ENCODE data around the gene GPBP1. TPM values are rescaled to one million over a fixed set of nuclear protein-coding genes. Genes with fewer than 3 reads are reported as not detected.
"Not testable (repeated sequence)": the region's sequence is repeated elsewhere in the genome, so short reads cannot be mapped to it uniquely, and the experiment has no call there.

Gene GPBP1
- 100 to 1,000 TPM in 1 of 2 experiments, 10 to 100 TPM in 1; 91.8 to 116 TPM for total RNA-seq

DNA sequence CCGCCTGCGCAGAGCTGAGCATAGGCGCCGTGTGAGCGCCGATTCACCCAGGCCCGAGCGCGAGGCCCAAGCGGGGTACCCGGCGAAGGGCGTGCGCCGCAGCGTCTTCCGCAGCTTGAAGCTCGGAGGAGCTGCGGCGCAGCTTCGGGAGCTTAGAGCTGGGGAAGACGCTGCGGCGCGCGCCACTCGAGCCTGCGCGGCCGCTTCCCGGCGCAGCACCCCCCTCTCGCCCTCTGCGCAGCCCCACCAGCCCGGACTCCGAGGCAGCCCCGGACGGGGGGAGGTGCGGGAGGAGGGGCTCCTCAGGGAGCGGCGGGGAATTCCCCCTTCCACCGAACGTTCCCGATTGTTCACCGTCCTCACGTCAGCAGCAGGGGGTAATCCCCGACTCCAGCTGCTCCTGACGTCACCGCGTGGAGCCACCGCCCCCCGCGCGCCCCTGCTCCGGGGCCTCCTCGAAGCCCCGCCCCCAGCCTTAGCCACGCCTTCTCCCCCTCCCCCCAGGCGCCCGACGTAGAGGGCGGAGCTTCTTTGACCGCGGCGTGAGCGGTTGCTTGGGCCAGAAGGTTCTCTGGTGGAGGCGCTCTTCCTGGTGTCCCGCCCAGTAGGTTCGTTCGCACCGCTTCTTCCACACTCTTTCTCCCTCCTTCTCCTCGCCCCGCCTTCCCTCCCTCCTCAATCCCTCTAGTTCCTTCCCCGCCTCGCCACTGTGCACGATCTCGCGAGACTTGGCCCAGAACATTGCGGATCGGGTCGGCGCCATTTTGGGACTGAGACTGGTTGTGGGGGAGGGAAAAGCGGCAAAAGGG, at the start of gene GPBP1:
TSS of gene GPBP1 (plus strand) at position 741 of the 809 bp plus-strand sequence. CDS start 40,072 bp downstream, outside the sequence.
- POLR2A ChIA-PET: interaction anchor here (0.7 to 1.1 kb wide), 7 partner anchors 9 to 264 kb away, joined by 3 to 10 read pairs (median 3); partner anchors contain the start of gene SETD9
- peak within 1 kb of the TSS; percentile 83 for H3K4me3 Mint-ChIP-seq
- H3K27ac Mint-ChIP-seq: peak within 1 kb of the TSS; percentile 93
- peaks cover 22% of the 10 kb centered on the region for H3K4me1 Mint-ChIP-seq
- CTCF ChIA-PET: interaction anchor here (0.6 to 1.4 kb wide), 6 partner anchors 10 to 277 kb away, joined by 3 to 6 read pairs (median 4); no protein-coding TSS in a partner anchor
- no peaks in the 10 kb centered on the region for H3K27me3 Mint-ChIP-seq
- ATAC-seq (peak; percentile 78), DNase-seq (peak; percentile 99)
- peaks cover 32% of the 10 kb centered on the region for H3K36me3 Mint-ChIP-seq (ENCODE audit: low read depth)
- H3K9me3 Mint-ChIP-seq (ENCODE audit: low read depth): no peaks in the 10 kb centered on the region
- intact Hi-C loops (cut with DNase I, micrococcal nuclease): loop anchor here (1.0 to 10.0 kb wide), 17 partner anchors 15 to 1865 kb away; partner anchors contain the start of genes IL6ST (in 2 of the 2), PLK2 (in 2 of the 2), SETD9 (in 2 of the 2) and MIER3 (in 1 of the 2)

- Mint-ChIP-seq H3K27me3 (no peaks in the 10 kb centered on the region), H3K4me3 (no peak overlapping the region), H3K36me3 (ENCODE audit: low read depth) (no peaks in the 10 kb centered on the region), H3K9me3 (ENCODE audit: low read depth) (no peaks in the 10 kb centered on the region), H3K4me1 (no peaks in the 10 kb centered on the region), H3K27ac (no peak overlapping the region)
- DNase-seq: no peak
- POLR2A ChIA-PET: no interaction called here
- intact Hi-C loops (cut with DNase I, micrococcal nuclease): no loop called here
- CTCF ChIA-PET: no interaction called here
- no peak for ATAC-seq
Measured at GRCh38 chr5:57128325-57128724, 45.5 kb upstream of the GPBP1 start.

DNA sequence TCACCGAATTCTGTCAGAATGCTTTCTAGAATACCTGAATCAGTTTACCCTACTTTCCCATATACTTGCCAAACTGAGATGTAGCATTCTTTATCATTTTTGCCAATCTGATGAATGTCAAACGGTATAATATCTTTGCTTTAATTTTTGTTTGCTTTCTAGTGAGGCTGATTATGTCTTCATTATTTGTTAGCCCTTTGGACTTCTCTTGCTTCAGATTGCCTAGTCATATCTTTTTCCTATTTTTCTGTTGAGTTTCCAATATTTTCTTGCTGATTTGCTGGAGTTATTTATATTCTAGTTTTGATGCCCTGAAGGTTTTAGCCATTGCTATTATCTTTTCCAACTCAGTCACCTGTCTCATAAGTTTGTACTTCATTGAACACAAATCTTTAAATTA, 40.3 kb upstream of the GPBP1 start:
- DNase-seq (no peak), ATAC-seq (no peak)
- intact Hi-C loops (cut with DNase I, micrococcal nuclease): no loop called here
- Mint-ChIP-seq H3K4me3 (no peak overlapping the region), H3K9me3 (ENCODE audit: low read depth) (no peaks in the 10 kb centered on the region), H3K36me3 (ENCODE audit: low read depth) (no peaks in the 10 kb centered on the region), H3K27ac (no peak overlapping the region), H3K27me3 (no peaks in the 10 kb centered on the region), H3K4me1 (no peaks in the 10 kb centered on the region)
- ChIA-PET CTCF (no interaction called here), POLR2A (no interaction called here)

GRCh38 chr5:57137401-57137800, 36.5 kb upstream of the GPBP1 start:
- no peaks in the 10 kb centered on the region for H3K9me3 Mint-ChIP-seq (ENCODE audit: low read depth)
- no peaks in the 10 kb centered on the region for H3K36me3 Mint-ChIP-seq (ENCODE audit: low read depth)
- intact Hi-C loops (cut with DNase I, micrococcal nuclease): loop anchor here in 1 of 2 experiments (5.0 kb wide), 1 partner anchor 865 kb away; no protein-coding TSS in a partner anchor
- DNase-seq (no peak), ATAC-seq (no peak)
- ChIA-PET POLR2A (no interaction called here), CTCF (interaction anchor here (0.6 to 3.6 kb wide), 12 partner anchors 11 to 268 kb away, joined by 3 to 30 read pairs (median 4); no protein-coding TSS in a partner anchor)
- no peaks in the 10 kb centered on the region for H3K27me3 Mint-ChIP-seq
- H3K27ac Mint-ChIP-seq: no peak overlapping the region
- no peak overlapping the region for H3K4me3 Mint-ChIP-seq
- no peaks in the 10 kb centered on the region for H3K4me1 Mint-ChIP-seq

GRCh38 chr5:57152316-57152715, 21.5 kb upstream of the GPBP1 start:
- no peak for ATAC-seq
- H3K9me3 Mint-ChIP-seq (ENCODE audit: low read depth): peaks cover 2% of the 10 kb centered on the region
- no peak for DNase-seq
- no peaks in the 10 kb centered on the region for H3K27me3 Mint-ChIP-seq
- no peak overlapping the region for H3K27ac Mint-ChIP-seq
- ChIA-PET CTCF (interaction anchor here (1.0 kb wide), 1 partner anchor 1308 kb away, joined by 3 read pairs; no protein-coding TSS in a partner anchor), POLR2A (no interaction called here)
- intact Hi-C loops (cut with DNase I, micrococcal nuclease): no loop called here
- no peak overlapping the region for H3K4me3 Mint-ChIP-seq
- H3K4me1 Mint-ChIP-seq: no peaks in the 10 kb centered on the region
- no peaks in the 10 kb centered on the region for H3K36me3 Mint-ChIP-seq (ENCODE audit: low read depth)

DNA sequence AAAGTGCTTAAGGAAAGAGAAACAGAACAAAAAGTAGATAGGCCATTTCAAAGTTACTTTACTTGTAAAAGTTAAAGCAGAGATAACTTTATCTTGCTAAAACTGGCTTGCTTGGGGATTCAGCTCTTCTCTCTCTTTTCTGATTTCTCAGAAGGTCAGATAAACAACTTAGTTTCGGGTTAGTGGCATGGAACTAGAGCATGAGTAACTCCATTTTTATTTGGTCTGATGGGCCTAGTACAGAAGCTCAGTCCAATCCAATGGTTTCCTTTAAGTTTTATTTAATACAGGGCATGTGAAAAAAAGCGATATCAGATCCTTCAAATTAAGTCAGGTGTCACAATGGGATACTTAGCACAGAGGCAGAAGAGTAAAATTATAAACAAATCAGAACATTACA, 18.8 kb upstream of the GPBP1 start:
- H3K27me3 Mint-ChIP-seq: no peaks in the 10 kb centered on the region
- ChIA-PET CTCF (interaction anchor here (1.1 kb wide), 1 partner anchor 17 kb away, joined by 3 read pairs; no protein-coding TSS in a partner anchor), POLR2A (no interaction called here)
- peaks cover 5% of the 10 kb centered on the region for H3K36me3 Mint-ChIP-seq (ENCODE audit: low read depth)
- ATAC-seq (no peak), DNase-seq (no peak)
- H3K4me3 Mint-ChIP-seq: no peak overlapping the region
- H3K9me3 Mint-ChIP-seq (ENCODE audit: low read depth): peaks cover 2% of the 10 kb centered on the region
- H3K4me1 Mint-ChIP-seq: no peaks in the 10 kb centered on the region
- H3K27ac Mint-ChIP-seq: no peak overlapping the region
- intact Hi-C loops (cut with DNase I, micrococcal nuclease): no loop called here

GRCh38 chr5:57157131-57157530, 16.7 kb upstream of the GPBP1 start:
- DNase-seq (no peak), ATAC-seq (no peak)
- Mint-ChIP-seq H3K4me1 (no peaks in the 10 kb centered on the region), H3K9me3 (ENCODE audit: low read depth) (peaks cover 2% of the 10 kb centered on the region), H3K27me3 (no peaks in the 10 kb centered on the region), H3K4me3 (no peak overlapping the region), H3K36me3 (ENCODE audit: low read depth) (peaks cover 5% of the 10 kb centered on the region), H3K27ac (no peak overlapping the region)
- intact Hi-C loops (cut with DNase I, micrococcal nuclease): no loop called here
- ChIA-PET CTCF (no interaction called here), POLR2A (no interaction called here)

DNA sequence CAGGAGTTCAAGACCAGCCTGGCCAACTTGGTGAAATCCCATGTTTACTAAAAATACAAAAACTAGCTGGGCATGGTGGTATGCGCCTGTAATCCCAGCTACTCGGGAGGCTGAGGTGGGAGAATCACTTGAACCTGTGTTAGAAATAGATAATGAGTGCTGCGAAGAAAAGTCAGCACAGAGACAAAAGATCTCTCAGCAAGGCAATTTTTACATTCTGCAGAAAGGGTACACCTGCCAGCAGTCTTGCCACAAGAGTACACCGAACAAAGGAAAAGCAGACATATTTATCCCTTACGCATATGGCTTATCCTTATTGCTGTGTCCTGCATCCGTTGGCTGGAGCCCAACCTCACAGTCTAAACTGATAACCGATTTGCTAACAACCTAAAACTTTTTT, 16.2 kb upstream of the GPBP1 start:
- CTCF ChIA-PET: no interaction called here
- H3K27ac Mint-ChIP-seq: no peak overlapping the region

DNA sequence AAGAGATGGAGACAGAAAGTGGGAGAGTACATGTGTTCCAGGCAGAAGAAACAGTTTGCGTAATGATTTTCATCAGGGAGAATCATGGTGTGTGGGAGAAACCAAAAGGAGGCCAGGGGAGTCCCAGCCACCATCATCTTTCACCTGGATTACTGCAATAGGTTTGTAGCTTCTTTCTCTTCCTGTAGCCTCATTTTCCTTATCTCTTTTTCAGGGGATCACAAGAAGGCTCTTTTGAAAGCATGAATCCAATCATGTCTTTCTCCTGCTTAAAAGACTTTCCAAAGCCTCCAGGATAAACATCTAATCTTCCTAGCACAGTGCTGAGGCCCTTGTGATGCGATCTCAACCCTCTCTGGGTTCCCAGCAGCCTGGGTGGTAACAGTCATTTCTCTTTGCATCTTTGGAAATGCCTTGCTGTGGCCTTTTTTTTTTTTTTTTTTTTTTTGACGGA, 10.3 kb upstream of the GPBP1 start:
- H3K9me3 Mint-ChIP-seq (ENCODE audit: low read depth): no peaks in the 10 kb centered on the region
- no peak for DNase-seq
- H3K27ac Mint-ChIP-seq: no peak overlapping the region
- no peaks in the 10 kb centered on the region for H3K27me3 Mint-ChIP-seq
- peaks cover 5% of the 10 kb centered on the region for H3K4me1 Mint-ChIP-seq
- ChIA-PET CTCF (interaction anchor here (1.0 kb wide), 2 partner anchors 27 to 56 kb away, joined by 3 to 5 read pairs; no protein-coding TSS in a partner anchor), POLR2A (interaction anchor here (0.8 kb wide), 1 partner anchor 10 kb away, joined by 3 read pairs; the partner anchor contains the start of gene GPBP1)
- intact Hi-C loops (cut with DNase I, micrococcal nuclease): no loop called here
- H3K36me3 Mint-ChIP-seq (ENCODE audit: low read depth): no peaks in the 10 kb centered on the region
- peak; percentile 16 for ATAC-seq
- H3K4me3 Mint-ChIP-seq: no peak overlapping the region

More for the DNA sequence above, 16.2 kb upstream of the GPBP1 start:
- H3K27me3 Mint-ChIP-seq: no peaks in the 10 kb centered on the region
- H3K4me1 Mint-ChIP-seq: no peaks in the 10 kb centered on the region
- H3K4me3 Mint-ChIP-seq: no peak overlapping the region
- no peak for DNase-seq
- POLR2A ChIA-PET: no interaction called here
- intact Hi-C loops (cut with DNase I, micrococcal nuclease): no loop called here
- peaks cover 2% of the 10 kb centered on the region for H3K9me3 Mint-ChIP-seq (ENCODE audit: low read depth)
- H3K36me3 Mint-ChIP-seq (ENCODE audit: low read depth): peaks cover 5% of the 10 kb centered on the region
- no peak for ATAC-seq

- Mint-ChIP-seq H3K4me3 (no peak overlapping the region), H3K27ac (no peak overlapping the region), H3K36me3 (ENCODE audit: low read depth) (no peaks in the 10 kb centered on the region), H3K4me1 (peaks cover 5% of the 10 kb centered on the region), H3K9me3 (ENCODE audit: low read depth) (no peaks in the 10 kb centered on the region), H3K27me3 (no peaks in the 10 kb centered on the region)
- POLR2A ChIA-PET: no interaction called here
- CTCF ChIA-PET: interaction anchor here (0.7 to 1.0 kb wide), 2 partner anchors 55 to 823 kb away, joined by 3 read pairs; no protein-coding TSS in a partner anchor
- DNase-seq (no peak), ATAC-seq (no peak)
- intact Hi-C loops (cut with DNase I, micrococcal nuclease): no loop called here
Measured at GRCh38 chr5:57164124-57164523, 9.7 kb upstream of the GPBP1 start.

DNA sequence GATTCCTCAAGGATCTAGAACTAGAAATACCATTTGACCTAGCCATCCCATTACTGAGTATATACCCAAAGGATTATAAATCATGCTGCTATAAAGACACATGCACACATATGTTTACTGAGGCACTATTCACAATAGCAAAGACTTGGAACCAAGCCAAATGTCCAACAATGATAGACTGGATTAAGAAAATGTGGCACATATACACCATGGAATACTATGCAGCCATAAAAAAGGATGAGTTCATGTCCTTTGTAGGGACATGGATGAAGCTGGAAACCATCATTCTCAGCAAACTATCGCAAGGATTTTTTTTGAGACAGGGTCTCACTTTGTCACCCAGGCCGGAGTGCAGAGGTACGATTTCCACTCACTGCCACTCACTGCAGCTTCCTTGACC, 8.7 kb upstream of the GPBP1 start:
- CTCF ChIA-PET; ATAC-seq; intact Hi-C loops (cut with DNase I, micrococcal nuclease); H3K9me3 Mint-ChIP-seq (ENCODE audit: low read depth); H3K27me3 Mint-ChIP-seq; DNase-seq; POLR2A ChIA-PET; H3K4me1 Mint-ChIP-seq; H3K27ac Mint-ChIP-seq; H3K36me3 Mint-ChIP-seq (ENCODE audit: low read depth); H3K4me3 Mint-ChIP-seq: not testable (repeated sequence)

DNA sequence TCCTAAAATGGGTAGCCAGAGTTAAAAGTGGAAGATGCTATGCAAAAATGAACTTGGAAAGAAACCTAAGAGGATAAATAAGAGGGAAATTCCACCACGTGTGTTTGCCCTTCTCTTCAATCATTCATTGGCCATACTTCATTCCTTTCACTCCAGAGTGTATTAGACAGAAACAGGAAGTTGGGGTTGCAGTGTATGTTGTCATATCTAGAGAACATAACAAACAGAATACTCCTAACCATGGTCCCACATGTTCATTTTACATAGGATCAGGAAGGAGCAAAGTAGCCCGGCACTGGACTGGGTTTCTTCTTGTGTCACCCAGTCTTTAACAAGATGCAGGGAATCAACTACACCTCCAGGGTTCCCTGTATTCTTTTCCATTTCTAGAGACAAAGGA, 7.6 kb upstream of the GPBP1 start:
- Mint-ChIP-seq H3K4me1 (peaks cover 5% of the 10 kb centered on the region), H3K27me3 (no peaks in the 10 kb centered on the region), H3K9me3 (ENCODE audit: low read depth) (no peaks in the 10 kb centered on the region), H3K27ac (no peak overlapping the region), H3K4me3 (no peak overlapping the region), H3K36me3 (ENCODE audit: low read depth) (no peaks in the 10 kb centered on the region)
- intact Hi-C loops (cut with DNase I, micrococcal nuclease): no loop called here
- DNase-seq: no peak
- ChIA-PET CTCF (no interaction called here), POLR2A (no interaction called here)
- ATAC-seq: no peak
